ENCODE results near the gene ARHGAP27. TPM values are rescaled to one million over a fixed set of nuclear protein-coding genes. Genes with fewer than 3 reads are reported as not detected.

ARHGAP27 gene
- total RNA-seq, 1 donor from 2014 or later = 88.9 TPM

DNA sequence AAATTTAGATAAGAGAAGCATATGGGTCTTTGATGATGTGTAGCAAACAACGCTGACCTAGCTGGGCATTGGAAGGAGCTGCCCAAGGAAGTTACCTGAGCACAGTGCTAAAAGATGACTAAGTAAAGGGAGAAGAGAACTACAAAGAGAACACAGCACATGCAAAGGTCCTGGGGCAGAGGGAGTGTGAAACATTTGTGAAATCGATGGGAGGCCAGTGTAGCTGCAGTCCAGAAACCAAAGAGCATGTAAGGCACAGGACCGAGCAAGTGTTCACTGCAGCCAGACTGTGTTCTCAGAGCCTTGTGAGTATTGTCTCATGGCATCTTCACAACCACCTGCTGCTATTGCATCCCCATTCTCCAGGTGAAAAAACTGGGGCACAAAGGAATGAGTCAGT lies 44.9 kb downstream of the ARHGAP27 start:
- intact Hi-C loops (cut with micrococcal nuclease) = no loop called here

DNA sequence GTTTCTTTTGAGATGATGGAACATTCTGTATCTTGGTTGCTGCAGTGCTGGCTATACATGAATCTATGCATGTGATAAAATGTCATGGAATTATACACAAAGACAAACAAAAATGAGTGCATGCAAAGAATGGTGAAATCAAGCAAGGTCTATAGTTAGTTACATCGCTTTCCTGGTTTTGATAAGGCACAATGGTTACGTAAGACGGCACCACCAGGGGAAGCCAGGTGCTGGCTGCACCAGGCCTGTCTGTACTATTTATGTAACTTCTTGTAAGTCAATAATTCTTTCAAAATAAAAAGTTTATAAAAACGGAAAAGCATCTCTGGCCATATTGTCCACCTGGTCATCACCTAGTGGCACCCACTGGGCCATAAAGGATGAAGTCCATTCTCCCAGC lies 46.5 kb downstream of the ARHGAP27 start:
- intact Hi-C loops (cut with micrococcal nuclease) = no loop called here

DNA sequence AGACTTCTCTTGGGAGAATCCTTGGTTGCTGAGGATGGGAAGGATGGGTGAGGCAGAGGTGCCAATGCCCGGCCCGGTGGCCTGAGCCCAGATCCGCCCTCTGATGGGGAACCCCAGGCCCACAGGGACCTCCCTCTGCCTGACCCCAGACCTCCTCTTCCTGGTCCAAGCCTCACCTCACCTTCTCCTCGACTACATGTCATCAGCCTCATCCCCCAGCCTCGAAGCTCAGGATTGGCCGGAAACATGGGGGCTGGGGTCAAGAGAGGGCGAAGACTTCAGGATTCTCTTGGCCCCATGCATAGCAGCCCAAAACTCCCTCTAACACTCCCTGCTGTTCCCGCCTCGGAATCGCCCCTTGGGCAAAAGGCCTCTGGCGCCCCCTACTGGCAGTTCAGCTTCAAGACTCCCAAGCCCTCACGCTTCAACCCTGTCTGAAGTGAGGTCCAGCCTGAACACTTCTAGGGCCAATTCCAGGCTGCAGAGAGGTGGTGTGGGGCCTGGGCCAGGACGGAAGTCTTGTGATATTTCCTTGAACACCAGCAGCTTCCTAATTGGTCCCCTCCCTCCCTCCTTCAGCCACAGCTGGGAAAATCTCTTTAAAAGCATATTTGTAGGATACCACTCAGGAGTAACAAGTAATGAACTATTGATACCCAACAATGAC lies 47.2 kb downstream of the ARHGAP27 start:
- intact Hi-C loops (cut with micrococcal nuclease) = loop anchor here (1.0 kb wide), 7 partner anchors 68 to 250 kb away; partner anchors contain the start of genes ACBD4 and MAP3K14

DNA sequence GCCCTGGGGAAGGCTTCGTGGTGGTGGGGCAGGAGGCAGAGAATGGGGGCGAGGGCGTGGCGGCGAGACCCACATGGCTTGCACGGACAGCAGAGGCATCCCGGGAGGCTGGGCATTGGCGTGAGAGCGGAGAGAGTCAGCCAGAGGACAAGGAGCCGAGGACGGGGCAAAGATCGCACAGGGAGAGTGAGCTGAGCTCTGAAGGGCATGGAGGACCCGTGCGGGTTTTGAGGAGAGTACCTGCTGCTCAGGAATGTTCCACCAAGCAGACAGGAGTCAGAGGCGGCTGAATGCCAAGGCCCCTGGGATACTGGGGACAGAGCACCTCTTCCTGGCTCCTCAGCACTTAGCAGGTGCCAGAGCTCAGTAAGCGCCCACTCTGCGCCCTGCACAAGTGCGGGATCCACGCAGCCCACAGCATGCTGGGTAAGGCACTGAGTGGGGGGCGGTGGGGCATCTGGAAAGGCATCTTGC lies 47.8 kb downstream of the ARHGAP27 start:
- intact Hi-C loops (cut with micrococcal nuclease) = loop anchor here (1.0 kb wide), 7 partner anchors 68 to 250 kb away; partner anchors contain the start of genes ACBD4 and MAP3K14

DNA sequence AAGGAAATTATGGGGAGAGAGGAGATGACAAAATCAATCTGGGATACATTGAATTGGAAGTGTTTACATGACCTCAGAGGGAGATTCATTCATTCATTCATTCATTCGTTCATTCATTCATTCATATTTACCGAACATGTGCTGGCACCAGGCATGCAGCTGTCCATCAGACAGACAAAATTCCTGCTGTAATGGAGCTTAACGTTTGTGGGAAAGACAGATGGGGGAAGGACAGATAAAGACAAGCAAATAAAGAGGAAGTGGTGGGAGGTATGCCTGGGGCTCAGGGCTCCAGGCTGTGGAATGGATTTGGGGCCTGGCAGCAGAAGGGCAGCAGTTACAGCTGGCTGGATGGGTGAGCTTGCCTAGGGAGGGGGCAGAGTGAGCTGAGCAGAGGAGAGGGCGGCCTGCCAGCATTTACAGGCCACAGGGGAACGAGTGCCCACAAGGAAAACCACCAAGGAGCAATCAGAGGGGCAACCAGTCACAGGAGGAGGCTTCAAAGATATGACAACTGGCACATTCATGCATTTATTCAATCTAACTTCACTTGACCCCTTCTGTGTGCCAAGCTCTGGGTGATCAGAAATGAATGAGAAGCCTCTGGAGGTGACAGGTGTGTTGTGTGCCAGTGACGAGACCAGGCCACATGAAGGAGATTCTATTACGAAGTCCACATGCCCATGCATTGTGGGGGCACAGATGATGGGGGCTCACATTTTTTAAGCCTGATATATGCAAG lies 48.5 kb downstream of the ARHGAP27 start:
- intact Hi-C loops (cut with micrococcal nuclease) = no loop called here

DNA sequence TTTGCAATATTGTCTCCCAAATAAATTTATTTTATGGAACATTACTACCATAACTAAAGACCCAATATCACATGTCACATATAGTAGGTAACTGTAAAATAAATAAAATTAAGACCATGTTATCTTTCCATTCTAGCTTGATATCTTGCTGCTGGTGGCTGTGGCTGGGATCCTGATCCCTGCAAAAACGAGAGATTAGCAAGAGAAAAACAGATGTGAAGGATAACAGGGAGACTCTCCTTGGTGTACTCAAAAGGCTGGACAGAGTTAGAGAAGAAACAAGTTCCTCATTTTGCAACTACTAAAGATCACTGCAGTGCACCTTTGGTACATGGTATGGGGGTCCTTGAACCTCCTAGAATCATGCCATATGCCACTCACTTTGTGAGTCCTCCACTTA lies 49.7 kb downstream of the ARHGAP27 start:
- intact Hi-C loops (cut with micrococcal nuclease) = no loop called here

DNA sequence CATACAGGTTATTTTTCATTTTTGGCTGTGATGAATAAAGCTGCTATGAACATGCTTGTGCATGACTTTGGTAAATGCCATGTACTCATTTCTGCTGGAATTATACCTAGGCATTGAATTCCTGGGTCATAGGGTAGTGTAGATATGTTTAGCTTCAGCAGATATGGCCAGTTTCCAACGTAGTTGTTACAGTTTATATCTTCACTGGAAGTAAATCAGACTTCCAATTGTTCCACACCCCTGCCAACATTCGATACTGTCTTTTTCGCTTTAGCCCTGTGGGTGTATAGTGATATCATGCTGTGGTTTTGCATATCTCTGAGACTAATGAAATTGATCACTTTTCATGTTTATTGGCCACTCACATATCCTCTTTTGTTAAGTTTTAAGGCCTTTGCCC lies 50.4 kb downstream of the ARHGAP27 start:
- intact Hi-C loops (cut with micrococcal nuclease) = no loop called here

DNA sequence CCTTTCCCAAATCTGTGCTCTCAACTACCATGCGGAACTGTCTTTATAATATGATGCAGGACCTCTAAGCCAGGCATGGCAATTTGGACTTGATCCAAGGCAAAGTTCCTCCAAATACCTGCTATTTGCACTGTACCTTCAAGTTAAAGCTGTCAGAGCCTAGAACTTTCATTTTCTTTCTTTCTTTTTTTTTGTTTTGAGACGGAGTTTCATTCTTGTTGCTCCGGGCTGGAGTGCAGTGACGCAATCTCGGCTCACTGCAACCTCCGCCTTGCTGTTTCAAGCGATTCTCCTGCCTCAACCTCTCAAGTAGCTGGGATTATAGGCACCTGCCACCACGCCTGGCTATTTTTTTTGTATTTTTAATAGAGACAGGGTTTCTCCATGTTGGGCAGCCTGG lies 51.7 kb downstream of the ARHGAP27 start:
- intact Hi-C loops (cut with micrococcal nuclease) = no loop called here

DNA sequence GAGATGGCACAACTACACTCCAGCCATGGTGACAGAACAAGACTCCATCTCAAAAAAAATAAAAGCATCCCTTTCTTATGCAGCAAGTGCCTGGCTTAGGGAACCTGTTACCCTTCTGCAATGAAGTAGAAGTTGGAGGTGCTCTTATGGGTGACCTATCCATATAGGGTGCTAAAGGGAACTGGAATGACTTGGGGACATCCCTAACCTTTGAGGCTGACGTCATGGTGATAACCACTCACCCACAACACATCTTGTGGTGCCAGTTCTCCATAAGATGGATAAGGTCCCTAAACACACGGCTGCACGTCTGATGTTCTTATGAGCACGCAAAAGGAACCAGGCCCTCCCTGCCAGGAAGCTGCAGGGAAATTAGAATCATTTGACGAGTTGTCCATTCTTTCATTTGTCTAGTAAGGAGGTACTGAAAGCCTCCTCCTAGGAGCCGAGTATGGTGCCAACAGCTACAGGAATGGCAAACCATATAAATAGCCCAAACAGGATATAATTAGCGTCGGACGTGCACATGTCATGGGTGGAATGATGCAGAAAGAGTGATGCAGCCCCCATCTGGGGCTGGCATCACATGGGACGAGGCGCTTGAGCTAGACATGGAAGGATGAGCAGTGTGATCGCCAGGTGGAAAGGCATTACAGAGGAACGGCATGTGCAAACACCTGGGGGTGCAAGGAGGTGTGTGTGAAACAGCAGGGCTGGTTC lies 52.5 kb downstream of the ARHGAP27 start:
- intact Hi-C loops (cut with micrococcal nuclease) = no loop called here

DNA sequence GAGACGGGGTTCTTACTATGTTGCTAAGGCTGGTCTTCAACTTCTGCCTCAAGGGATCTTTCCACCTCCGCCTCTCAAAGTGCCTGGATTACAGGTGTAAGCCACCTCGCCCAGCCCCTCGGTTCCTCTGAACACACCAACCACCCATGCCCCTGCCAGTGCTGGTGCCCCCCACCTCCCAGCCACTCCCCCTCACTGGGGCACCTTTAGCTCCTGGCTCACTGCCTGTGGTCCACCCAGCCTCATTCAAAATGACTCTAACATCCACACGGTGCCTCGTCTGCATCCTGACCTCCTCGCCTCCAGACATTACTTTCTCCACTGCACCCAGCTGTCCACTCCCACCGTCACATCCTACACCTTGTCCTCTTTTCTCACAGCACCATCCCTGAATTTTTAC lies 55.3 kb downstream of the ARHGAP27 start:
- intact Hi-C loops (cut with micrococcal nuclease) = no loop called here

DNA sequence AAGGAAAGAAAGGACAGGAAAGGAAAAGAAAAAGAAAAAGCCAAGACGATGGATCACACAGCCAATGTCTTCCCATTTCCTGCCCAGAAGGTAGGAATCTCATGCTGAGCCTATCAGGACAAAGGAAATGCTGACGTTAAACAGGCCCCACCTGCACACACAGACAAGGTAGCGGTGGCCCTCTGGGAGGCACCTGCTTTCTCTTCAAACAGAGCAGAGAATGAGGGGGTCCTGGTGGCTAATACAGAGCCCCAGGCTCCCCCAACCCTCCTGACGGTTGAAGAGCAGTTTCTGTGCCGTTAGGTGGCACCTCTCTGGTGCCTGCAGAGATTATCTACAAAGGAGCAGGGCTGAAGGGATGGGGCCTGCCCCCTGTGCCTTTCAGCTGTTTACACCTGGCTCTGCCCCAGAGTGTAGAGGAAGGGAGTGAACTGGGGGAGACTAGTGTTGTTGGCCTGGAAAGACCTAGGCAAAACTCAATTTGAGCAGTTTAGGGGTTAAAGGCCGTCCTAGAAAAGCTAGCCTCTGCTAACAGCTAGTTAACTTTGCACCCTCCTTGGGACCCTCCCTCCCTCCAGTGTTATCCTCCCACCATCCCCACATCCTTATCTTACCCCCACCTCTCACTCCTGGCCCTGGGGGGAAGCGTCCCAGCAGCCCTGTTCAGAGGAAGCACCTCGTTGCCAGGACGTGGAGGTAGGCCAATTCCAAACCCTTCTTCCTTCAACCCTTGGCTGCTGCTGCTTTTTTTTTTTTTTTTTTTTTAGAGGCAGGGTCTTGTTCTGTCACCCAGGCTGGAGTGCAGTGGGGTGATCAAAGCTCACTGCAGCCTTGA lies 56.3 kb downstream of the ARHGAP27 start:
- intact Hi-C loops (cut with micrococcal nuclease) = no loop called here

DNA sequence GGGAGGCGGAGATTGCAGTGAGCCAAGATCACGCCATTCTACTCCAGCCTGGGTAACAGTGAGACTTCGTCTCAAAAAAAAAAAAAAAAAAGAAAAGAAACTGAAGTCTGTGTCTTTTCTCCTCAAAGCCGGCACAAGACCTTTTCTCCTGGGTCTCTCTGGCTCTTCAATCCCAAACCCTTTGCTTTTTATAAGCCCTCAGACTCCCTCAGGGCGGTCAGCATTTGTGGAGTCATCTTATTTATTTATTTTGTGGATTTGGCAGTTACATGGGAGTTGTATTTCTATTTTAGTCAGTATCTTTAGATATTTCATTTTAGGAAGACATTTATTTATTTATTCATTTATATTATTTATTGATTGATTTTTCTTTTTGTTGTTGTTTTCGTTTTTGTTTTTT lies 58.2 kb downstream of the ARHGAP27 start:
- intact Hi-C loops (cut with micrococcal nuclease) = no loop called here

DNA sequence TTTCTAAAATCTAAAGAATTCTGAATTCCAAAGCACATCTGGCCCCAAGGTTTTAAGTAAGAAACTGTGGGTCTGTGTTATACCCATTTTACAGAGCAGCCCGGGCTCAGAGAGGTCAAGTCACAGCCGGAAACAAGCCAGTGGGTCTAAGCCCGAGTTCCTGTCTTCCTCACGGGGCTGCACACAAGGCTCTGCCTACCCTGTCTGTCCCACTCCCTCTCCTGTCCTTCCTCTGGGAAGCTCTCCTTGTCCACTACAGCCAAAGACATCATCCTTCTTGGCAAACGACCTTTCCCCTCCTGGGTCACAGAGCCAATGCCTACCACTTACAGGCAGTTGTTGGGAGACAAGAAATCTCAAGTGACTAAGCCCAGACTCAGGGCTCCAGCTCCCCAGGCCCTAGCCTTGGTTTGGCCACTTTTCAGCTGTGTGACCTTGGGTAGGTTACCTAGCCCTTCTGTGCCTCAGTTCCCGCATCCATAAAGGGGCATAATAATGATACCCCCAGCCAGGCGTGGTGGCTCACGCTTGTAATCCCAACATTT lies 60.3 kb downstream of the ARHGAP27 start:
- intact Hi-C loops (cut with micrococcal nuclease) = no loop called here

DNA sequence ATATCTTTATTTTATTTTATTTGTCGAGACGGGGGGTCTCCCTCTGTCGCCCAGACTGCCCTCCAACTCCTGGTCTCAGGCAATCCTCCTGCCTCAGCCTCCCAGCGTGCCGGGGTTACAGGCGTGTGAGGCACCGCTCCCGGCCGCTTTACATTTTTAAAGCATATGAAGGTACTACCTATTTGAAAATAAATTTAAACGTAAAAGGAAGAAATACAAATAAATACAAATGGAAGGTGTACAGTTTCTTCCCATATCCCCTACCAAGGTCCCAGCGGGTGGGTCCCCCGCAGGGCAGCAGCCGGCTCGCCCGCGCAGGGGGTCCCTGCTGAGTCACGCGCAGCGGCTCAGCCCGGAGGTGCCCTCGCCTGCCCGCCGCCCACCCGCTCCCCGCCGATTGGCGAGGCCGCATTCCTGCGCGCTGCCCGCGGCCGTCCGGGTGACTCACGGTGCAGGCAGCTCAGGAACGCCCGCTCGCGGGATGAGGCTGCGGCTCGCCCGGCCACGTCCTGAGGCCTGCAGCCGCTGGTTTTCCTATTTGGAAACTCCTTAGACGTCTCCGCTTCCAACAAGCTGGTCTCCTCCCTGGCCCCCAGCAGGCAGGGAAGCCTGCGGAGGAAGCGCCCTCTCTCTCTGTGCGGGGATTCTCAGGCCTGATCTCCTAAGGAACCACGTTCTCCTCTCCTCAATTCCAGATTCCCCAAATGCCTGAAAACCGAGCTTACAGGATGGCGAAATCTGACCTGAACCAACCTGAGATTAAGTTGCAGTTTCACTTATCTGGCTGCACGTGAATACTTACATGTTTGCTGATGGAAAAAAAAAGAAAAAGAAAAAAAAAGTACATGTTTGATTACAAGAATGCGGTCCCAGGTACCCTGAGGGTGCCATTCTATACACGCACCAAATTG lies 61.0 kb downstream of the ARHGAP27 start:
- intact Hi-C loops (cut with micrococcal nuclease) = no loop called here

DNA sequence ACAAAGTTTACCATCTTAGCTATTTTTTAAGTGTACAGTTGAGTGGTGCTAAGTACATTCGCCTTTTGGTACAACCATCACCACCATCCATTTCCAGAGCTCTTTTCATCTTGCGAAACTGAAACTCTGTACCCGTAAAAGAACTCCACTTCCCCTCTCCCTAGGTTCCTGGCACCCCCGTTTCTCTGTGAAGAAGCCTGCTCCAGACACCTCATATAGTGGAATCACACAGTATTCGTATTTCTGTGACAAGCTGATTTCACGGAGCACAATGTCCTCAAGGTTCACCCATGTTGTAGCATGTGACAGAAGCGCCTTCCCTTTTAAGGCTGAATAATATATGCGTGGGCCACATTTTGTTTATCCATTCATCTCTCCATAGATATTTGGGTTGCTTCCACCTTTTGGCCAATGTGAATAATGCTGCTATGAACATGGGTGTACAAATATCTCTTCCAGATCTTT lies 61.7 kb downstream of the ARHGAP27 start:
- intact Hi-C loops (cut with micrococcal nuclease) = no loop called here

DNA sequence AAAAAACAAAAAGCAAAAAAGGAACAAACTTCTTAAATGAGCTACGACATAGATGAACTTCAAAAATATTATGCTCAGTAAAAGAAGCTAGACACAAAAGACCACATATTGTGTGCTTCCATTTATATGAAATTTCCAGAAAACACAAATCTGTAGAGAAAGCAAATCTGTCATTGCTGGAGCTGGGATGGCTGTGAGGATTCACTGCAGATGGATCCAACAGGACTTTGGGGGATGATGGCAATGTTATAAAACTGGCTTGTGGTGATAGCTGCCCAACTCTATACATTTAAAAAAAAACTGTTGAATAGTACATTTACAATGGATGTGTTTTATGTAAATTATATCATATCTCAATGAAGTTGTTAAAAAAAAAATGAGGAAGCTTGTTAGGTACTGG lies 63.2 kb downstream of the ARHGAP27 start:
- intact Hi-C loops (cut with micrococcal nuclease) = no loop called here

DNA sequence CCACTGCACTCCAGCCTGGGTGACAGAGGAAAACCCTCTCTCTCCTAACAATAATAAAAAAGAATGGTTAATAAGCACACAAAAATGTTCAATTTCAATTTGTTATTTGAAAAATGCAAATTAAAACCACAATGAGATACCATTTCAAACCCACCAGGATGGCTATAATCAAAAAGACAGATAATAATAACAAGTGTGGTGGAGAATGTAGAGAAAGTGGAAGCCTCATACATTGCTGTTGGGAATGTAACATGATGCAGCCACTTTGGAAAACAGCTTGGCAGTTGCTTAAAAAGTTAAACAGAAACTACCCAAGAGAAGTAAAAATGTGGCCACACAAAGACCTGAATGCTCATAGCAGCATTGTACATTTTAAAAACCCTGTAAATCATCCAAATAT lies 64.0 kb downstream of the ARHGAP27 start:
- intact Hi-C loops (cut with micrococcal nuclease) = no loop called here

DNA sequence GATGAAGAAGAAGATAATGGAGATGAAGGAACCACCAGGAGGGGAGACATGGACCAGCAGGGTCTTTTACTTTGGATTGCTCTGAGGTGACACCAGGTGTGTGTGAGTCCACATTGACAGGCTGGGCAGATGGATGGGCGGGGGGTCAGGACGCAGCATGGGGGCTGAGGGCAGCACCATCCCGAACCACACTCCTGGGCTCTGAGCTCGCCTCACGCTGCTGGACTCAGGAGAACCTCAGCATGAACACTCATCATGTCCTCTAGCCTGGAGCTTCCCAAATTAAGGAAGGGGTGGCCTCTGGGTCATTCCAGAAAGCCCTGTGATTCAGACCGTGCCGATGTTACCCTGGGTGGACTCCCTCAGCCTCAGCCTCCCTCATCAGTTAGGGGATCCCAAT lies 65.5 kb downstream of the ARHGAP27 start:
- intact Hi-C loops (cut with micrococcal nuclease) = no loop called here

DNA sequence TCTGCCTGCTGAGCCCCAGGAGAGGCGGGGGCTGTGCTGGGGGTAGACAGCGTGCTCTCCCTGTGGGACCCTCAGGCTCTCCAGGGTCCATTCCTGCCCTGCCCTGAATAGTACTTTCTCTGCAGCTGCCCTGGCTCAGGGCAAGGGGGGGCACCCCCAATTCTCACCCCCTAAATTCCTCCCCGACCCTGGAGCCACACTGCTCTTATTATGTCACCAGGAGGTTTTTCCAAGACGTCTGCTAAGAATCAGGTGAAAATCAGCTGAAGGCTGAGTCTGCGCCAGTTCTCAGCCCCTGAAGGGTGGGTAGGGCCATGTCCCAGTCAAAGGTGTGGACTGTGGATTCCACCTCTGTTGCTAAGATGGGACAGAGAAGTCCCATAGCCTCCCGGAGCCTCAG lies 66.0 kb downstream of the ARHGAP27 start:
- intact Hi-C loops (cut with micrococcal nuclease) = no loop called here

DNA sequence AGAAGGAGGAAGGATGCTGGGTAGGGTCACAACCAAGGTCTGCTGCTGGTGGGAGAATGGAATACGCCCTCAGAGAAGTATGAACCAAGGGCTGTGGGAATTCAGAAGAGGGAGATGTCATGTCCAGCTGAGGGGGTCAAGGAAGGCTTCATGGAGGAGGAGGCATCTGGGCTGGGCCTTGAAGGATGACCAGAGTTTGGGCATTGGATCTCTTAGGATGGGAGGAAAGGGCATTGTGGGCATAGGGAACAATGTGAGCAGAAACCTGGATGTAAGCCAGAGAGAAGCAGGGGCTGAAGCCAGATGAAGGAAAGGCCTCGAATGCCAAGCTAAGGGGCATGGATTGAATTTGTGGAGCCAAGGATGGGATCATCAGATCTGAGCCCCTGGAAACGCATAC lies 66.6 kb downstream of the ARHGAP27 start:
- intact Hi-C loops (cut with micrococcal nuclease) = no loop called here
